HG03439 (cell line): ENCODE results near the gene HORMAD2.
"Not testable (repeated sequence)": the region's sequence is repeated elsewhere in the genome, so short reads cannot be mapped to it uniquely, and the experiment has no call there.

Experiments used
- ATAC-seq: cut with Tn5 transposase; IDR thresholded peaks from one replicate; pipeline ENCODE4 v1.9.1; 2021; ENCODE audit warnings: mild to moderate bottlenecking, moderate library complexity; ENCODE audit not compliant: unreplicated experiment

The HORMAD2 gene

DNA sequence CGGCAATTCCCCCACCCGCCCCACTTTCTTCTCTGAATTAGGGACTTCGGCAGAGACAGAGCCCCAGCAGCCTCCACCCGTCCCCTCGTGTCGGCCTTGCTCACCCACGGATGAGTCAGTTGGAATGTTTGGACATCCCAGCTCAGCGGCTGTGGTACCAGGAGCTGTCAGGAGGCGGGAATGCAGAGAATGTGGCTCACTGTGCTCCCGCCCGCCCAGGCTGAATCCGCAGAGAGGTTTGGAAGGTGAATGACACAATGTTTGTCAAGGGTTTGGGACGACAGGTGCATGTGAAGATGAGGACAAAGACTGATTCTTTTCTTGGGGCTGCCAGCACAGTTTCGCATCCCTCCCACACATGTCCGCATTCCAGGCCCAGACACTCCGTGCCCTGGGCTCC, 126.7 kb downstream of the HORMAD2 start:
- no peak for ATAC-seq

DNA sequence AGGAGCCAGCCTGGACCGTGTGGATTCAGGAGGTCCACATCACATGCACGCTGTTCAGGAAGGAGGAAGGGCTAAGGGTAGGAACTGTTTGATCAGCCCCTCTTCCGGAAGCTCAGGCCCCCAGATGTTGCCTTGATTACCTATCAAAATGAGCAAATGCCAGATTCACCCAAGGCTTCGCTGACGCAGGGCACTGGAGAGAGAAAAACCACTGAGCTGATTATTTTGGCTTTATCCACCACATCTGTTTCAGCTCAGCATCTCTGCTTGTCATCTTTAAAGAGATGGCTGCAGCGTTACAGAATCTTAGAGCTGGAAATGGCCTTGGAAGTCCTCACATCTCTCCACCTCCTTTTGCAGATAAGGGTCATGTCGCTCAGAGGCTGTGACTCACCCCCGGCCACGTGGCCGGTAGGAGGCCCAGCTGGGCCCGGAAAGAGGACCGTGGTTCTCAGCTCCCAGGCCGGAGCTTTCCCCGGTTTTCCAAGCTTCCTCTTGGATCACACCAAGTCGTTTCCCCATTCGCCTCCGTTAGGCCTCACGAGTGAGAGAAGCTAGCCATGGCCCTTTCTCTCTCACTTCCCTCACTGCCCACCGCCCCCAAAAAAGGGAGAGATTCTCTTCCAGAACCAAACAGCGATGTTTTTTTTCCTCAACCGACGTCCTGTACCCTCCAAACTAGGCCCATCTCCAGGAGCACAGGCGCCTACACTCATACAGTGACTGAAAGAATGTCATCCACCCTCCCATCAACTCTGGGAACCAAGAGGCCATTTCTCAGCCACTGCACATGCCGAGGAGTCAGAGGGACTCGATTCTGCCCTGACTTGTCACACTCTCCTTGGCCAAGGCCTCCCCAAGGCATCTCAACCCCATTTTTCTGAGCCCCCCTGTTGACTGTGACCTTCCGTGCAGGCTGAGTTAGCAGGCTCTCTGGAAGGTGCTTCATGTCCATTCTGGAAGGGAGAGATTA, 128.7 kb downstream of the HORMAD2 start:
- no peak for ATAC-seq

DNA sequence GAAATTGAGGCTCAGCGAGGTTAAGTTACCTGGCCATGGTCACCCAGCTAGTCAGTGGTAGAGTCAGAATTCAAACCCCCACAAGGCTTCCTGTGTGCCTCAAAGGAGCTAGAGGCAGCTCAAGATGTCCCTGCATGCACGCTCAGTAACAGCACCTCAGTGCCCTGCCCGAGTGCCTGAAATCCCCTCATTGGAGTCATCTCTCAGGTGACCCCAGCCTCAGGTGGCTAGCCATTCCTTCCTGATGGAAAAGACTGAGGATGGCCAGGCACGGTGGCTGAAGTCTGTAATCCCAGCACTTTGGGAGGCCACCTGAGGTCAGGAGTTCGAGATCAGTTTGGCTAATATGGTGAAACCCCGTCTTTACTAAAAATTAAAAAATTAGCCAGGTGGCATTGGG, 129.4 kb downstream of the HORMAD2 start:
- no peak for ATAC-seq

DNA sequence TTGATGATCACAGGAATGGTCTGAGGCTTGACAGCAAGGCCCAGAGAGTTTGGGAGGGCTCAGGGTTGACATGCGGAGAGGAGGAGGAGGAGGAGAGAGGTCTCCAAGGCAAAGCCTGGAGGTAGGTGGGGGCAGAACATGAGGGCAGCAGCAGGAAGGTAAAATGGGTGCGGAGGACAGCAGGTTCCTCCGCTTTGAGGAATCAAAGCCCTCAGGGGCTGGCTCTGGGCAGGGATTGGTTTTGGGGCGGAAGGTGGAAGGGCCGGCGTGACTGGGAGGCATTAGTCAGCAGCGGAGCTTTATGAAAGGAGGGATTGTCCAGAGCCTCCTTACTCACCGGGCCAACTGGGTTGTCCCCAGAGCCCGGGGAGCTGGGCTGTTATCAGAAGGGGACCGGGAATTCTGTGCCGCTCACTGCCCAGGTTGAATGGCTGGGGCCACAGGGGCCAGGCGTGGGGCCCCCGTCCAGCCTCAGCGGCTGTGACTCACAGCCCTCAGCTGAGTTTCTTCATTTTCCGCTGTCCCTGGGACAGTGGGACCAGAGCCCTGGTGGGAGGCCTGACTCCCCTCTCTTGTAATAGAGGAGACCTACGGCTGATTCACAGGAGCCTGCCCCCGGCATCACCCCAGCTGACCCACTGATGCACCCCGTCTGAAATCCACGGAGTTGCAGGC, 130.1 kb downstream of the HORMAD2 start:
- no peak for ATAC-seq

DNA sequence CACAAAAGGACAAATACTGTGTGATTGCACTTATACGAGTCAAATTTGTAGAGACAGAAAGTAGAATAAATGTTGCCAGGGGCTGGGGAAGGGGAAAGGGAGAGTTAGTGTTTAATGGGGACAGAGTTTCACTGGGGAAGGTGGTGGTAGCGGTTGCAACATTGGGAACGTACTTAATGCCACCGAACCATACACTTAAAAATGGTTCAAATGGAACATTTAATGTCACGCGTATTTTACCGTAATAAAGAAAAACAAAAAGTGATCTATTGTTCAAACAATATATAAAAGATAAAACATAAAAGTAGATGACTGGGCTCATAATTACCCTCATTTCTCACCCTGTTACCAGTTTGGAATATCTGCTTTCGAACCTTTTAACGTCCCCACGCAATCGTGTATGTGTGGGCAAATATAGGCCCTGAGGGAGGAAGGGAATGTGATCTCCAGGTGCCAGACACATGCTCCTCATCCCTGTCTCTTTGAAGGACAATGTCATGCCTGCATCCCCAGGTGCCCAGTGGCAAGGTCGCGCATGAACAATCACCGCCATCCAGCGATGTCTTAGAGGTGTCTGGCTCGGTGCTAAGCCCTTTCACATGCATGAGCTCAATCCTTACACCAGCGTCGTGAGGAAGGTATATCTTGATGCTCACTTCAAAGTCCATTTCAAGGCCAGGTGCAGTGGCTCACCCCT, 131.0 kb downstream of the HORMAD2 start:
- no peak for ATAC-seq

DNA sequence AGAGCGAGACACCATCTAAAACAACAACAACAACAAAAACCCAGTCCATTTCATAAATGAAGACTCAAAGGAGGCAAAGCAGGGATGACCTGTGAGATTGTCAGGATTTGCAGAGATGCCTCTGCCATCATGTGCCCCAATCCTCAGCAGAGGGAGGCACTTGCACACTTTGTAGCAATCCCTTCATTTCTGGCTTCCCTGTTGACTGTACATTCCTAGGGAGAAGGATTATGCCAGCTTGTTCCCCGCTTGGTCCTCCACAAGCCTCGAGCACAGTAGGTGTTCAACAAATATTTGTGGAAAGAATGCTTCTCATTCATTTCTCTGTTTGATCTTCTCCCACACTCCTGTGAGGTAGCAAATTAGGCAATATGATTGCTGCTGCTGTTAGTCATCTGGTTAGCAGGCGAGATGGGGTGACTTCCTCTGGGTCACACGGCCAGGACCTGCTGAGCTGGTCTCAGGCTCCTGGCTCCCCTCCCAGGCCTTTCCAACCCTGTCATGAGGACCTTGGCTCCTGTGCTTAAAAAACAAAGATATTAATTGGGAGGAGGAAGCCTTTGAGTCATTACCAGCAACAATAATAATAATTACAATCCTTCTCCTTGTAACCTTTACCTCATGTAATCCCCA, 132.2 kb downstream of the HORMAD2 start:
- ATAC-seq: no peak

DNA sequence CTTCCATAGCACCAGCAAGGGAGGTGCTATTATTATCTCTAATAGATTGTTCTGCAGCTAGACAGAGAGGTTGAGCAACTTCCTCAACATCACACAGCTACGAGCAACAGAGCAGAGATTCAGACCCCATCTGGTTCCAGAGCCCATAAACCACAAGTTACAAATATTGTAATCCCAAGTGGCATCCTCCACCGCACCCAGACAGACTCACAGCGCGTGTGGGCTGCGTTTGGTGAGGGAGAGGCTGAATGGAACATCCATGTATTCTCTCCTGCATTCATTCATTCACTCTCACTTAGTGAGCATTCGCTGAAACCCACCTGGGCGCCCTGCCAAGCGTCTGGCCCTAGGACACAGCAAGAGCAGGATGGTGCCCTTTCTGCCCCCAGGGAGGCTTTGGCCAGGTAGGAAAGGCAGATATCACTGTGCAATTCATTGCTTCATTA, 132.8 kb downstream of the HORMAD2 start:
- ATAC-seq: no peak

DNA sequence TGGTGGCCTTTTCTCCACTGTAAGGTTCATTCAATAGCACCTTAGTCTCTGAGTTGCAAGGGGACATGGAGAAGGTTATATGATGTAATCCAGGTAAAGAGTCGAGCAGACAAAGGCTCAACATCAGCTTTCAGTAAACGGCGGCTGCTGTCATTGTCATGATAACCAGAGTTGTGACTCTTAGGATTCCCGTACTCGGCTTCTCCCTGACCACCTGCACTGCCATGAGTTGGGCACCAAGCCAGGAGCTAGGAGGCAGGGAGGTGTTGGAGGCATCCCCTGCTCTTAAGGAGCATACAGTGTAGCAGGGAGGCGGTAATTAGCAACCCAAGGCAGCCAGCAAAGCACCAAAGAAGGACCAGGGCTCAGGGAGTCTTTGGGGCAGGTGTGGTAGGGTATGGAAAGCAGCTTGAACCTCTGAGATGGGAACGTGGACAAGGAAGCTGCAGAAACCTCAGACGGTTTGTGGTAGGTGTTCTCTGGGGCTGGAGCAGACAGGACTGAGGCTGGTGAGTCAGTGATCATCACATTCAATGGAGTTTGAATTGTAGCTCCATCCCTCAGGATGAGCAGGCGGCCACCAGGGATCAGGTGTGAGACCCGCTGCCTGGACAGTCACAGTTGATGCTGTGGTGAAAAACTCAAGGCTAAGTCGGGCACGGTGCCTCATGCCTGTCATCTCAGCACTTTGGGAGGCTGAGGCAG, 134.6 kb downstream of the HORMAD2 start:
- ATAC-seq: no peak

DNA sequence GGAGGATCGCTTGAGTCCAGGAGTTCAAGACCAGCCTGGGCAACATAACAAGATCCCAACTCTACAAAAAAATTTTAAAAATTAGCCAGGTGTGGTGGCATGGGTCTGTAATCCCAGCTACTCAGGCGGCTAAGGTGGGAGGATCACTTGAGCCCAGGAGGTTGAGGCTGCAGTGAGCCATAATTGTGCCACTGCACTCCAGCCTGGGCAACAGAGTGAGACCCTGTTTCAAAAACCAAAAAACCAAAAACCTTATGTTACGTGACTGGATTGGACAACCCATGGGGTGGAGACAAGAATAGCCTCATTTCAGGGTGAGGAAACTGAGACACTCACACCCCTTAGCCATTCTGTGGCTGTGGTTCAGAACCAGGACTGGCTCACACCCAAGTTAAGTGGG, 136.0 kb downstream of the HORMAD2 start:
- not testable (repeated sequence) for ATAC-seq

DNA sequence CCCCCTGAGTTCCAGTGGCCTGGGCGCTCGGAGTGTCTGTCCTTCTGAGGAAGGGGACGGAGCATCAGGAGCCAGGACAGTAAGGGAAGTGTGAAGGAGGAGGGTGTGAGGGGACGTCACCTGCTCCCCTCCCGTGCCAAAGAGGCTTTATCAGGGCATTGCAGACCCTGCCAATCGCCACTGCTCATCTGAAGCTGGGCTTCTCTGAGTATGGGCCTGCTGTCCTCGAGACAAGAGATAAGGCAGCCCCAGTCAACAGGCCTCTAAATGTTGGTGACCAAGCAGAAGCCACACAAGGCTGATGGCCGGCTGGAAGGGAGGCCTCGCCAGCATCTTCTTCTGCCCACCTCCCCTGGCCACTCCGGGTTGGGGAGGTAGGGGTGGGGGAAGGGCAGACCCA, 136.4 kb downstream of the HORMAD2 start:
- ATAC-seq: no peak

DNA sequence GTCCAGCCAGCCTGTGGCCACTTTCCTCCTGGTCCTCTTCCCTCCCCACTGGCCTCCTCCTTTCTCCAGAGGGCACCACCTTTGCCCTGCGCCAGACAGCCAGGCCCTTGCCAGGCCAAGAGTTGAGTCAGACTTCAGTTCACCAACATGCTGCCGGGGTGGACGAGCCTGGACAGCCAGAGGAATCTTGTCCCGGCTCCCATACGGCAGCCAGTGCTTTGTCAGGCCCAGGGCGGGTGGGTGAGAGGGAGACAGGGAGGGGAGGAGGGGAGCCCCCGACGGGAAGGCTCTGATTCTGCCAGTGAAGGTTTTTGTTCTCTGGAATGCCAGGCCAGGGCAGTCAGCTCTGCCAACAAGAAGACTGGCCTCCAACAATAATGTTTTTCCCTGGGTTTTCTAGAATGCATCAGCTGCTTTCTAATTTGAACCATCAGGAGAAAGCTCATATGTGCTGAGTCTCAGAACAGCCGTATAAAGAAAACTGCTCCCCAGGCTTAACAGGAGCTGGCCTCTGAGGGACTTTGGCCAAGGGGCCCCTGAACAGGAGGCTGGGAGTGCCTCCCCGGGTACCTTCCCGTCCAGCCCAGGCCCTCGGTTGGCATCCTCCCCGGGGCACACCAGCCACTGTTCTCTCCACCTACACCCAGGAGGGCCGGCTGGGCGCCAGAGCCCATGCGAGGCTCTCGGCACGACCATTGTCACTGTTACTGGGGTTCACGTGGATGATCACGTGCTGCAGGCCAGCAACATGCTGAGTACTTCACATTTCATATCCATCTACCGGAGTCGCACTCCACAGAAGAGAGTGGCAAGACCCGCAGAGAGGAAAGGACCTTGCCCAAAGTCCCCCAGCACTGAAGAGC, 137.7 kb downstream of the HORMAD2 start:
- no peak for ATAC-seq

DNA sequence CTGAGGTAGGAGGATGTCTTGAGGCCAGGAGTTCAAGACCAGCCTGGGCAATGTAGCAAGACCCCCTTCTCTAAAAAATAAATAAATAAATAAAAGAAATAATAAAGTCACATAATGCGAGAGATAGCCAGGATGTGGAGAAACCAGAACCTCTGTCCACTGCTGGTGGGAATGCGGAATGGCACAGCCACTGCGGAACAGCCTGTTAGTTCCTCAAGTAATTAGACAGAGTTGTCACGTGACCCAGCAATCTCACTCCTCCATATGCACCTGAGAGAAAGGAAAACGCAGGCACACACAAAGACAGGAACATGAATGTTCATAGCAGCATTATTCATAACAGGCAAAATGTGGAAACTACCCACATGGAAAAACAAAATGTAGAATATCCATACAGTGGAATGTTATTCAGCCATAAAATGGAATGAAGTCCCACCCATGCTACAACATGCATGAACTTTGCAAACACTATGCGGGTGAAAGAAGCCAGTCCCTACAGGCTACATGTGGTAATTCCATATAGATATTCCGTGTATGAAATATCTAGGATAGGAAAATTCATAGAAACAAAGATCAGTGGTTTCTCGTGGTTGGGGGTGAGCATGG, 138.9 kb downstream of the HORMAD2 start:
- no peak for ATAC-seq

DNA sequence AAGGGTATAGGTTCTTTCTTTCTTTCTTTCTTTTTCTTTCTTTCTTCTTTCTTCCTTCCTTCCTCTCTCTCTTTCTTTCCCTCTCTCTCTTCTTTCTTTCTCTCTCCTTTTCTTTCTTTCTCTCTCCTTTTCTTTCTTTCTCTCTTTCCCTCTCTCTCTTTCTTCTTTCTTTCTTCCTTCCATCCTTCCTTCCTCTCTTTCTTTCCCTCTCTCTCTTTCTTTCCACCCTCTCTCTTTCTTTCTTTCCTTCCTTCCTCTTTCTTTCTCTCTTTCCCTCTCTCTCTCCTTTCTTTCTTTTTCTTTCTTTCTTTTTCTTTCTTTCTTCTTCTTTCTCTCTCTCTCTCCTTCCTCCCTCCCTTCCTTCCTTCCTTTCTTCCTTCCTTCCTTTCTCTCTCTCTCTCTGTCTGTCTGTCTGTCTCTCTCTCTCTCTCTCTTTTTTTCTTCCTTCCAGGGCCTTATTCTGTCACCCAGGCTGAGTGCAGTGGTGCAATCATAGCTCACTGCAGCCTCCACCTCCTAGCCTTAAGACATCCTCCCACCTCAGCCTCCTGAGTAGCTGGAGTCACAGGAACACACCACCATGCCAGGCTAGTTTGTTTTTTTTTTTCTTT, 139.5 kb downstream of the HORMAD2 start:
- no peak for ATAC-seq

DNA sequence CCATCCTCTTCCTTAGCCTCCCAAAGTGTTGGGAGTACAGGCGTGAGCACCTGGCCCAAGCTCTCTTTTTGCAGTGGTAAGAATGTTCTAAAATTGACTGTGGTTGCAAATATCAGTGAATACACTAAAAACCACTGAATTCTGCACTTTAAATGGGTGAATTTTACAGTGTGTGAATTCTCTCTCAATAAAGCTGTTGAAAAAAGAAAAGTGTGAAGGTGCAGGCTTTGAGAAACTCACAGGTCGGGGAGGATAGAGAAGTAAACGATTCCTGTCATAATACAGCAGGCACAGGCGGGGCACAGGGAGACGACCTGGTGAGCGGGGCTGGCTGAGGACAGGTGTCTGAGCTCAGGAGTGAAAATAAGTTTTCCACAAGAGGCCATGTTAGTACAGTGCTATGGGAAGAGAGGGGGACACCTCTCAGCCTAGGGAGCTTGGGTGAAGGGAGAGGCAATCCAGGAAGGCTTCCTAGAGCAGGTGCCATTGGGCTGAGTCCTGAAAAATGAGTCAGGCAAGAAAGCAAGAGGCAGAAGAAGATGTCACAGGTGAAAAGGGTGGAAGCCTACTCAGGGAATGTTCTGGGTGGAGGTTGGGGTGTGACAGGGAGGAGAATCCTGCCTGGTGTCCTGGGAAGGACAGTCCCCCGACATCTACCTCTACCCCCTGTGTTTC, 140.2 kb downstream of the HORMAD2 start:
- no peak for ATAC-seq

DNA sequence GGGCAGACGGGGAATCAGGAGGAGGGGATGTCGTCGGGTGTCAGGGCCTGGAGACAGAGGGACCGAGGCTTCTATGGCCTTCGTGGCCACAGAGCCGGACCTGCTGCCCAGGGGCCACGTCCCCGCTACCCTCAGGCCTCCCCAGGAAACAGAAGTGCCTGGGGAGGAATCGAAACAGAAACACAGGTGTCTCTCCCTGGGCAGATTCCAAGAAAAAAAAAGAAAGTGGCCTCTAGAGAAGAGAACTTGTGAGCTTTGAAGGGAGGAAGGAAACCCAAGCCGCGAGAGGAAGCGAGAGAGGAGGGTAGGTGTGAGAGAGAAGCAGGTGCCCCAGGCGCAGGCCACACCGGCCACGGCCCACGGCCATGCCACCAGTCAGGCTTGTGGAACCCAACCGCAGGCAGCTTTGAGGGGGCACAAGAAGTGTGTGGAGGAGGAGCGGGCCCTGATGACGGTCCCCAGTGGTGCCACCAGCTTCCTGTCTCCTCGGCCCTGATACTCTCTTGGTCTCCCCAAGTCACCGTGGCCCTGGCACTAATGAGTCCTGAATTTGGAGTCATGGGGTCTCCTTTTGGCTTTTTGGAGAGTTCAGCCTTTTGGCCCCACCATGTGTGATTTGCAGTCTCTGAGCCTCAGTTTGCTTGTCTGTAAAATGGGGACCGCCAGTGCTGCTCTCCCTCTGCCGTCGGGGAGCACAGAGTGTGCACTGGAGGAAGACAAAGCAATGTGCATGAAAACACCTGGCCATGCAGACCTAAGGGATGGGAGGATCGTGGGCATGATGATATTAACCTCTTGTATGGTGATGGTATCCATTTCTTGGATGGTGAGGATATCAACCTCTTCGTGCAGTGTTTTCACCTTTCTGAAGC, 141.1 kb downstream of the HORMAD2 start:
- no peak for ATAC-seq

DNA sequence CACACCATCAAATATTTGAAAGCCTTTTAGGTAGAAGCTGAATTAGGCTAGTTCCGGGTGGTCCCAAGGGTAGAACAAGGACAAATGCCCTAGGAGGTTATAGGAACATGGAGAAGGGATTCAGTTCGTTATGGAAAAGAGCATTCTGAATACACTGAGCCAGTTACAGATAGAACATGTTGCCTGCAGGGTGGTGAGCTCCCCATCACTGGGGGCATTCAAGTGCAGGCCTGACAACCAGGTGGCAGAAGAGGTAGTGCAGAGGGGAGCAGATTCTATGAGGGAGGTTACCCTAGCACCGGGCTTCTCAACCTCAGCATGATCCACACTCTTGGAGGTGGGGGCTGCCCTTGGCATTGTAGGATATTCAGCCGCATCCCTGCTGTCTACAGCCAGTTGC, 142.1 kb downstream of the HORMAD2 start:
- ATAC-seq: no peak

DNA sequence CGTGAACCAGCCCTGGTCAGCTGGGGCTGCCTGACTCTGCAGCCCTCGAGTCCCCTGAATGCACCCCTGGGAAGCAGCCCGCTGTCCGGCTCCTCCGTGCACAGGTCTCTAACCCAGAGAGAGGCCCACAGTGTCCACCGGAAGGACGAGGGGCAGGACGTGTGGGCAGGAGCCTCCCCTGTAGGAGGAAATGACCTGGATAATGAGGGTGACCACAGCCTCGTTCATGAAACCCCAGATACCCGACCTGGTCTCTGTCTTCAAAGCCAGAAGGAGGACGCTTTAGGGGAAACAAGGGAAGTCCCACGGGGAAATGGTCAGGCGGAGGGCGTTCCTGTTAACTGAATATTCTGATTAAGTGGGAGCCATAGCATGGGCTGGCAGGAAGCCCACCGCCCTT, 143.0 kb downstream of the HORMAD2 start:
- ATAC-seq: no peak
